NCI-H146 (cell line): ENCODE data around the gene AADACL4.
"Not testable (repeated sequence)": the region's sequence is repeated elsewhere in the genome, so short reads cannot be mapped to it uniquely, and the experiment has no call there.

Experiments
- DNase-seq: peaks from one replicate; lab custom pipeline; 2025; lab: John Stamatoyannopoulos, UW

AADACL4 gene

DNA sequence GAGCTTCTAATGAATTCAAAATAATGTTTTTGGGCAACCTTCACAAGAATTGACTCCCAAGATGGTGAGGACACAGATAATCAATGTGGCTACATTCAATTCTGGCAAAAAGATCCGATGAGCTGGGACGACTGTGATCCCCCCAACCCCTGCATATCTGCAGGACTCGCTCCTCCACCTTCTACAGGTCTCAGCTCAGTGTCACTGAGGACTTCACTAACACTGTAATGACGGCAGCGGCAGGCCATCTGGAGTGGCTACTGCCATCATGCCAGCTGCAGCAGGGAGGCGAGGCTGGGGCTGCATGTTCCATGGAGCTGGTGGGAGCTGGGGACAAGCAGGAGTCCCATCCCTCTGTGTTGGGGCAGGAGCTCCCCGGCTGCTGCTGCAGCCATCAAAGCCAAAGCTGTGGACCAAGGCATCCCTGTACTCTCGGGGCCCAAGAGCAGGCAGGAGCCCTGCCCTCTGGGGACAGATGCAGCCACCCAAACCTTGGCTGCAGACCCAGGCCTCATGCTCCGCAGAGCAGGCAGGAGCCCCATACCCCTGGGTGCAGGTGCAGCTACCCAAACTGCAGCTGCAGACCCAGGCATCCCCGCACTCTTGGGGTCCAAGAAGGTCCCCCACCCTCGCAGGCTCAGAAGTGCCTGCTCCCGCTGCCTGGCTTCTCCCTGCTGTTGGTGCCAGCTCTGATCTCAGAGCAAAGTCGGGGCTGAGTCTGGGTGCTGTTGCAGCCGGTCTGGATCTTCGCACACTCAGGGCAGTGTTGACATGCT is 13.7 kb upstream of the AADACL4 start:
- DNase-seq: no peak

DNA sequence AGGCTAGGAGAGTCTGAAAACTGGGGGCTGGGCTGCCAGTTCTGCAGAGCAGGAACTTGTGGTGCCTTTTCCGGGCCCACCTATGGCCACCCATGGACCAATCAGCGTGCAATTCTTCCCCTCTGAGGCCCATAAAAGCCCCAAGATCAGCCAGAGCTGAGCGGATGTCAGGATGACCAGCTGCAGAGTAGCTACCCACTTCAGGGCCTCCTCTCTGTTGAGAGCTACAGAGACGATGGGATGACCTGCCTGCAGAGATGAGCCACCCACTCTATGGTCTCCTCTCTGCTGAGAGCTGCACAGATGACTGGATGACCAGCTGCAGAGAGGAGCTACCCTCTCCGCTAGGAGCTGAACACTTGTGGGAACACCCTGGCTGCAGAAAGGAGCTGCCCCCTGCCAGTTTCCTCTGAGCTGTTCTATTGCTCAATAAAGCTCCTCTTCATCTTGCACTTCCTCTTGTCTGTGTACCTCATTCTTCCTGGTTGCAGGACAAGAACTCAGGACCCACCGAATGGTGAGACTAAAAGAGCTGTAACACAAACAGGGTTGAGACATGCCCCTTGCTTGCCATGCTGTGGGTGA is 12.8 kb upstream of the AADACL4 start:
- no peak for DNase-seq

DNA sequence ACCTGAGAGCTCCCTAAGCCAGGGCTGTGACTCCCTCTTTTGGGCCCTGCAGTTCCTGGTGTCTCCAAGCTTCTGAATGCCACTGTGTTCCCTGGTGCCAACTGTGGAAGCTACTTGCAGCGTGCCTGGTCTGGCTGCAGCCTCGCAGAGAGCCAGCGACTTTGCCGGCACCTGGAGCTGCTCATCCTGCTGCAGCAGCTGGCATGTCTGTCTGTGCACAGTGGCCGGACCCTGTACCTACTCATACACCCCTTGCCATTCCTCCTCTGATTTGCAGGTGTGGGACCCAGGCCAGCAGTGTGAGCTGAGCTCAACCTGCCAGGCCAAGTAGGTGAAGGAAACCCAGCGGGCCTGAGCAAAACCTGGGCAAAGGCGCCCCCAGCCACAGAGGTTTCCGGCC is 12.3 kb upstream of the AADACL4 start:
- DNase-seq: no peak

DNA sequence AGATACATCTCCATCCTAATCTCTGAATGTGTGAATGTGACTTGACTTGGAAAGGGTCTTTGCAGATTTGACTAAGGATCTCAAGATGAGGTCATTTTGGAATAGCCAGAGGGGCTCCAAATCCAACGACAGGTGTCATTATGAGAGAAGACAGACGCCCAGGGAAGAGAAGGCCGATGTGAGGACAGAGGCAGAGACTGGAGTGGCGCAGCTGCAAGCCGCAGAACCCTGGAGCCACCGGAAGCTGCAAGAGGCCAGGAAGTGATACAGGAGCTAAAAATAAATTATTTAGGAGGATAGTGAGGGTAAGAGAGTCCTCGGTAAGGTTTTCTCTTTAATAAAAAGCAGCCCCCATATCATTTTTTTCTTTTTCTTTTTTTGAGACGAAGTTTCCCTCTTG is 9.7 kb upstream of the AADACL4 start:
- no peak for DNase-seq

DNA sequence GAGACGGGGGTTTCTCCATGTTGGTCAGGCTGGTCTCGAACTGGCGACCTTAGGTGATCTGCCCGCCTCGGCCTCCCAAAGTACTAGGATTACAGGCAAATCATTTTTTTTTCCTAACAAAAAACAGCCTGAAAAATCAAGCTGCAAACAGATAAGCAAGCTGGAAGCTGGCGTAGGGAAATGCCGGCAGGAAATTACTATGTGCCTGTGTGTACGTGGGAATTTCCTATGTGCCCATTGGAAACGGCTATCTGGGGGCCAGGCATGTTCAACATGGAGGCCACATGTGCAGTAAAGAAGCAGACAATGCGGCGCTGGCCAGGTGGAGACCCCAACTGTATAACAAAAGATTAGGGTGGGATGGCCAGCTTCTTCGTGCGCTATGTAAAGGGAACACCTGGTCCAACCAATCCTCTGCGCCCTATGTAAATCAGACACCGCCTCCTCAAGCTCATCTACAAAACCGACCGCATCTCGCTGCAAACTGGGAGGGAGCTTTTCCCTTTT is 9.1 kb upstream of the AADACL4 start:
- no peak for DNase-seq

DNA sequence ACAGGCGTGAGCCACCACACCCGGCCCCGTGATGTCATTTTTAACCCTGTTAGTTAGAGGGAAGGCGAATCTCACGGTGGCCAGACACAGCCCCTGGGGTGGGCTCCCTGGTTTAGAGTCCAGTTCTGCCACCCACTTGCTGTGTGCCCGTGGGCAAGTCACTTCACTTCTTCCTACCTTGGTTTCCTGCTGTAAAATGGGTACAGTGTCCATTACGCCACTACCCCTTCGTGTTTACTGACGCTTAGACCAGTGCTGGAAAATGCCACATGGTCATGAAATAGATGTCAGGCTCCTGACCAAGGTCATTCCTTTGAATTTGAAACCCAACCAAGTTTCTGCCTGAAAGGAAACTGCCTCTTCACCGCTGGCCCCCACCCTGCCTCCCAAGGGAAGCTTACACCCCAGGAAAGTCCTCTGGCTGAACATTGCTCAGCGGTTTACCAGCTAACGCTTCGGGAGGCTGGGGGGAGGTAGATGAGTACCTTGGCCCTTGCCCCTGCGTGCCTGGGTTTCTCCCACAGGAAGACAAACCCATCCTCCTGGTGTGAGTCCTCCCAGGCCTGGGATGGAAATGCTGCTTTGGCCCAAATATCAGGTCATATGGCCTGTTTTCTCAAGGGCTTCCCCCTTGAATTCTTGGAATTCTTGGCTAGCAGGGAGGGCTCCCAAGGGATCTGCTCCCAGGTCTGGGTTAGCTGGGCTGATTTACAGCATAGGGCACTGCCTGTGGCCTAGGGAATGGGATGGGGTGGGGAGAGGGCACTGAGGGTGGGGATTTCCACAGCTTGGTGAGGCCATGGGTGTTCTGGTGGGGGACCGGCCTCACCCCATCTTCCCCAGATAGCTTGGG is 7.6 kb upstream of the AADACL4 start:
- no peak for DNase-seq

DNA sequence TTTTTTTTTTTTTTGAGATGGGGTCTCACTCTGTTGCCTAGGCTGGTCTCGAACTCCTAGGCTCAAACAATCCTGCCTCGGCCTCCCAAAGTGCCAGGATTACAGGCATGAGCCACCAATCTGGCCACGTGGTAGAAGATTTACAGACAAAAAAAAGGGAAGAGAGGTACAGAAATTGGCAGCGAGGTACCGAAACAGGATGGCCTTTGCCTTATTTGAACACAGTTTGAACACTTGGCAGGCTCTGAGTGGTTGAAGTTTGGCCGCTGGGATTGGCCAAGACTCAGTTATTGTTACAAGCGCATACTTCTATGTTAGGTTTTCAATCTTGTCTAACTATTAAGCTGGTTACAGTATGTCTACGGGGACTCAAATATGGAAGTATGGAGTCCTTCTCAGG is 6.2 kb upstream of the AADACL4 start:
- DNase-seq: no peak

DNA sequence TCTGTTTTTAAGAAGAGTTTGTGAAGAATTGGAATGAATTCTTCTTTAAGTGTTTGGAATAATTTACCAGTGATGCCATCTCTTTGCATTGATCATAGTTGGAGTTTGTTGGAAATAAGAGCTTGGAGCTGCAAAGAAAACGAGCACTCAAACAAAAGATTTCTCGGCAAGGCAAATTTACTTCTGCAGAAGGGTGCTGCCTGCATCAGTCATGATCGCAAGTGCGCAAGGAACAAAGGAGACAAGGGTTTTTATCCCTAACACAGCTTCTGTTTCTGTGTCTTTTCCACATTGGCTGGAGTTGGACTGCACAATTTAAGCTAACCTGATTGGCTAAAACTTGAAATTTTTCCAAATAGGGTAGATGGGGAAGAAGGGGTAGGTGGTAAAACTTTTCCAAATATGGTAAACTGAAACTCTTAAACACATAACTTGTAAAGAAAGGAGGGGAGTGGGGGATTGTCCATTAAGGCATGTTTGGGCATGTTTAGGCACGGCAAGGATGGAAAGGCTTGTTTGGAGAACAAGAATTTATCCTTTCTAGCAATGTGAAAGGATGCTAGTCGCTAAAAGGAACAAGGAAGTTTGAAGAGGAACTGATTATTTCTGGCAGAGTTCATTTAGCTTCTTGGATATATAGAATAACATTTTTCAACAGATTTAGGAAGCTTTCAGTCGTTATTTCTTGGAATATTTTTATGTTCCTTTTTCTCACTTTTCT is 3.5 kb upstream of the AADACL4 start:
- DNase-seq: no peak

DNA sequence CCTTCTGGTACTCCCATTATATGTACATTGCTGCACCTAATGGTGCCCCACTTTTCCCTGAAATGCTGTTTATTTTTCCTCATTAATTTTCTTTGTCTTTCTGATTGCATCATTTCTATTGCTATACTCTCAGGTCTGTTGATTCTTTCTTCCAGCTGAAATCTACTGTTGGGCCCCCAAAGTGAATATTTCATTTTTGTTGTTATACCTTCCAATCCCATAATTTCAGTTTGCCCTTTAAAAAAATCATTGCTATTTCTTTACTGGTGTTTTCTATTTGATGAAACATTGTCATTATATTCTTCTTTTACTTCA is 3.0 kb upstream of the AADACL4 start:
- no peak for DNase-seq

DNA sequence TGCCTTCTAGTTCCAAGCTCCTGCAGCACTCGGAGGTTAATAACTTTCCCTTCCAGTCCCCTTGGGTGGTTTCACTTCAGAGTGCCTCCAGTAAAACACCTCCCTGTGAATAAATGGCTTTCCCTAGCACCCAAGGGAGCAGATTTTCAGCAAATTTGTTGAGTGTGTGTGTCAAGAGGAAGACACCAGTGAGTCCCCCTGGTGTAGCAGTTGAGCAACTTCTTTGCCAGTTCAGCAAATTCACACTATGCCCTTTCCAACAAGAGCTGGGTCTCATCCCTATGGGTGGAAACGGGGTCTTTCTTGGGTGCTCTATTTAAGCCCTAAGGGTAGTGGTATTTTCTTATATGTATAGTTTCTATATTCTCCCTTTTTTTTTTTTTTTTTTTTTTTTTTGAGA is 806 bp upstream of the AADACL4 start:
- DNase-seq: no peak

DNA sequence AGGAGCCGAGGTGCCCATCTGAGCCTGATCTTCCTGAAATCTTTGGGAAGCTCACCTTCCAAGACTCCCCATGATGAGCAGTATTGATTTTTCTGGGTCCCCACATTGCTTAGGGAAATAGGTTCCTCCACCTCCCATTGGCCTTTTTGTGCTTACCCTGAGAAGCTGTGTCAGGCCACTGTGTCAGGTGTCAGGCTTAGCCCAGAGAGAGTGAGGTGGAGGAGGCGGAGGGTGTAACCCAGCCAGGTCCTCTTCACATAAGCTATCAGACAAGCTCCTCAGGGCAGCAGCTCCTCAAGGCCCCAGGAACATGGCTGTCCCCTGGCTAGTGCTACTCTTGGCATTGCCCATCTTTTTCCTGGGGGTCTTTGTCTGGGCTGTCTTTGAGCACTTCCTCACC is 352 bp downstream of the AADACL4 start:
- DNase-seq: no peak

DNA sequence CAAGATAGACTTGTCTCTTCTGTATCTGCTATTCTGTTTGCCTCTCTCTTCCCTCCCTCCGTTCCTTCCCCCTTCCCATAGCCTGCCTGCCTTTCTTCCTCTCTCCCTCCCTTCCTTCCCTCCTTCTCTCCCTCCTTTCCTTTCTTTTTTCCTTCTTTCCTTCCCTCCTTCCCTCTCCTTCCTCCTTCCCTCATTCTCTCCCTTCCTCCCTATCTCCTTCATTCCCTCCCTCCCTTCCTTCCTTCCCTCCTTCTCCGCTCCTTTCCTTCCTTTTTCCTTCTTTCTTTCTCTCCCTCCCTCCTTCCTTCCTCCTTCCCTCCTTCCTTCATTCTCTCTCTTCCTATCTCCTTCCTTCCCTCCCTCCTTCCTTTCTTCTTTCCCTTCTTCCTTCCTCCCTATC is 944 bp downstream of the AADACL4 start:
- no peak for DNase-seq

DNA sequence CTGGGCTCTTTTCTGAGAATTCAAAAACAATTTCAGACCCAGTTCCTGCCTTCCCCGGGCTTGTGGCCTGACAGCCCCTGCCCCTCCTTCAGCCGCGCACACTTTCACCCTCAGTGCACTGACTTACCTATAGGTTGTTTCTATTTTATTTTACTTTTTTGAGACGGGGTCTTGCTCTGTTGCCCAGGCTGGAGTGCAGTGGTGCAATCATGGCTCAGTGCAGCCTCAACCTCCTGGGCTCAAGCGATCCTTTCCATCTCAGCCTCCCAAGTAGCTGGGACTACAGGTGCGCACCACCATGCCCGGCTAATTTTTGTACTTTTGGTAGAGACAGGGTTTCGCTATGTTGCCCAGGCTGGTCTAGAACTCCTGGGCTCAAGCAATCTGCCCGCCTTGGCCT is 1.5 kb downstream of the AADACL4 start:
- DNase-seq: not testable (repeated sequence)

DNA sequence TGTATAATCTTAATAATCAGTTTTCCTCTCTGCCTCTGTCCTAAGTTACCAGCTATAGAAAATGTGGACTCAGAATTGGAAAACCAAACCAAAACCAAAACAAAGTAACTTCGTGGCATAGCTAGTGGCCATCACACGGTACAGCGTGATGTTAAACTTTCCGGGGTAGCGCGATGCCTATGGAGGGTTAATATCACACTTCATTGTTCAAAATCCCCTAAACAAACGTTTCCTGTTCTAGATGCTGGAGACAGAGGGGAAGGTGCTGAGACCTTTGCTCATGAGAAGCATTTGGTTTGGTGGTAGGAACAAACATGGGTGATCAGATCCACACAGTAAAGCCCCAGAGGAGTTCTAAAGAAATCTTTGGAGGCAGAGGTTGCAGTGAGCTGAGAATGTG is 4.9 kb downstream of the AADACL4 start:
- no peak for DNase-seq

DNA sequence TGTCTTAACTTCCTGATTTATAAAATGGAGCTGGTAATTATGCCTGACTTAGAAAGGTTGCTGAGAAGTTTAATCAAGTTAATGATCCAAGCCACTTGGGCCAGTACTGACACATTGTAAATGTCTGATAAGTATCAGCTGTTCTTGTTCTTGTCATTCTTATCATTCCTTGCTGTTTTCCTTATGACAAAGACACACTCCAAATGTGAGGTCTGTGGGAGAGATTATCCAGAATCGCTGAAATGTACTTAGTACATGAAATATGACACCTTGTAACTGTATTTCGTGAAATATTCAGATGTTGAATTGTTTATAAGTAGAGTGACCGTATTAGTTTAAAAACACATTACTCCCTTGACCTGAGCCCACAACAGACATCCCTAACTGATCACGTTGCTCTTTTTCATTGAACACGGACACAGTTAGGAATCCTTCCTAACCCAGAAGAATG is 6.1 kb downstream of the AADACL4 start:
- DNase-seq: no peak

DNA sequence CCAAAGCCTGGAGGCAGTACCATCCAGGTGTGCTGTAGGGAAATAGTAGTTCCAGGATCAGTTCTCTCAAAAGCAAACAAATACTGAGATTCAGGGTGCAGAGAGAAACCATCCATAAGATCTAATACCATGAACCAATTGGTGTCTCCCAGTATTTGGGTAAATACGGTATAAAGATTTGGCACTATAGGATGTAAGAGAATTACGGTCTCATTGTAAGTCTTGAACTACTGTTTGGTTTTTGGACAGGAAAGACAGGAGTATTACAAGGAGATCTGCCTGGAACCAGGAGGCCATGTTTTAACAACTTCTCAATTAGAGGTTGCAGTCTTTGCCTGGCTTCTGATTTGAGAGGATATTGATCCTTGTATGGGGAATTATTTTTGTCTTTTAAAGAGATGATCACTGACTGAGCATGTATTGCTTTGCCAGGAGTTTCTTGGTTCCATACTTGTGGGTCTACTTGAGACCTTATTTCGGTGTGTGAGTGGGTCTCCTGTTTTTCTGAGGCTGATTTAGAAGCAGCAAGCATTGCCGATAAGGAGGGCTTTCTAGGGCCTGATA is 10.2 kb downstream of the AADACL4 start:
- DNase-seq: no peak

DNA sequence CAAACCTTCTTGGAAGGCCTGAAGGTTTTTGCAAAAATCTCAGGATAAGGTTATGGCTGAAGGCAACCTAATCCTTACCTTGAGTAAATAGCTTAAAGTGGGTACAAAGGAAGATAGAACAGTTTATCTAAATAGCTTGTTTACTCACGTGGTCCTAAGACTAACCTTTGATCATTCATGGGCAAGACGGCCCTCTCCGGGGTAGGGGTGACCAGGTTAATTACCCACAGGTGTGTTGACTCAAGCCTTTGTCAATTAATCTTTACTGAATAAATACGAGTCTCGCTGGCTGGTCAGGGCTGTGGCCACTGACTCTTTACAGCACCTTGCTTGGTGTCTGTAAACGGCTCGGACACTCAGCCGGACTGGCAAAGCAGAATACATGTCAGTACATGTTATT is 10.8 kb downstream of the AADACL4 start:
- peak; percentile 12 for DNase-seq

DNA sequence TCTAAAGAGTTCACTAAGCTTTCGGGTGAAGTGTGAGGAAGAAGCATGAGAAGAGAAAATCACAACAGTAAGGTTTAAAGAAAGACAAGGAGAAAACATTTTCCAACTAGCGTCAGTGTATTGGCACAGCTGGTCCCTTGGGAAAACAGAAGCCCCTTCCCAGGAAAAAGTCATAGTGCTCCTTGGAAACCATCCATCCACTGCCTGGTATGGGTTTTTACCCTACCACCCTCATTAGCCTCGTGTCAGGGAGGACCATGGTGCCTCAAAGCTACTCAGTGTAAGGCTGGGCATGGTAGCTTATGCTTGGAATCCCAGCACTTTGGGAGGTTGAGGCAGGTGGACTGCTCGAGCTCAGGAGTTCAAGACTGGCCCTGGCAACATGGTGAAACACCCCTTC is 12.7 kb downstream of the AADACL4 start:
- DNase-seq: no peak

DNA sequence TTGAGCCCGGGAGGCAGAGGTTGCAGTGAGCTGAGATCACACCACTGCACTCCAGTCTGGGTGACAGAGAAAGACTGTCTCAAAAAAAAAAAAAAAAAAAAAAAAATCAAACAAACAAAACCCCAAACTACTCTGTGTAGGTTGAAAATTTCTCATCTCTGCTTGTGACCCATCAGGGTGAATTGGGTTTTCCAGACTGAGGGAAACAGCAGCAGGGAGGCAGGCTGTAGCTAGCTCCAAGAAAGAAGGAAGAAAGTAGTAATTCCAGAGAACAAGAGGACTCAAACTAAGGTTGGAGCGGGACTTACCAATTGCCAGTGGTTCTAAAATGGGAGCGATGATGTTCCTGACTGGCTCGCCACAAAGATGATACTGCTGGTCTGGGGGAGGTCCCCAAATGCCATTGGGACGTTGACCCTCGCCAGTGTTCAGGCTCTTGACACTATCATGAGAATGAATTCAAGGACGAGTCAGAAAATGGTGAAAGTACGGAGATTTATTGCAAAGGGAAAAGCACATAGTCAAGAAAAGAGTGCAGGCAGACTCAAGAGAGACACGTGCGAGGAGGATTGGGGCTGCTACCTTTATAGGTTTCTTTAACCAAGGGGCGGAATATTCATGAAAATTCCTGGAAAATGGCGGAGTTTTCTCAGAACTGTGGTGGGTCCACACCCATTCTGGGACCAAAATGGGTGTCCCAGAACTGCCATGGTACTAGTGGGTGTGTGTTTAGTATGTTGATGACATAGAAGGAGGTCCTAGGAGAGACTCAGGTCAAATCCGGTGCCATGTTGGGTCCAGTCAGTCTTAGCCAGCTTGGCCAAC is 13.4 kb downstream of the AADACL4 start:
- DNase-seq: no peak

DNA sequence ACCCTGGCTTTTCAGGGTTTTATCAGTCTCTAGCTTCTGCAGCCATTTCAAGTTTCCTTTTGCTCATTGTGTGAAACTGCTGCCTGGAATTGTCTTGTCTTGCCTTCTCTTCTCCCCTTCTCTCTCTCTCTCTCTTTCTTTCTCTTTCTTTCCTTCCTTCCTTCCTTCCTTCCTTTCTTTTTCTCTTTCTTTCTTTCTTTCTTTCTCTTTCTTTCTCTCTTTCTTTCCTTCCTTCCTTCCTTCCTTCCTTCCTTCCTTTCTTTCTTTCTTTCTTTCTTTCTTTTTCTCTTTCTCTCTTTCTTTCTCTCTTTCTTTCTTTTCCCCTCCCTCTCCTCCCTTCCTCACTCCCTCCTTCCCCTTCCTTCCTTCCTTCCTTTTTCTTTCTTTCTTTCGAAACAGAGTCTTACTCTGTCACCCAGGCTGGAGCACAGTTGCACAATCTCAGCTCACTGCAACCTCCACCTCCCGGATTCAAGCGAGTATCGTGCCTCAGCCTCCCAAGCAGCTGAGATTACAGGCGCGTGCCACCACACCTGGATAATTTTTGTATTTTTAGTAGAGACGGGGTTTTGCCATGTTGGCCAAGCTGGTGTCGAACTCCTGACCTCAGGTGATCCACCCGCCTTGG is 14.1 kb downstream of the AADACL4 start:
- DNase-seq: not testable (repeated sequence)
